Activated CD8-positive, alpha-beta T cell treated with anti-CD3 and anti-CD28 coated beads for 36 hours (primary cell): Measurements from ENCODE around the gene RAPGEF1. TPM values are rescaled to one million over a fixed set of nuclear protein-coding genes. Genes with fewer than 3 reads are reported as not detected.
A peak's percentile ranks its signal among the peaks of the same experiment; 100 is the strongest.

Experiments
- ATAC-seq: fragments of 200-7000 bp; cut with Tn5 transposase; one replicate; pipeline ENCODE4 v1.10.0; 2021; ENCODE audit warnings: mild to moderate bottlenecking, moderate library complexity
- CTCF ChIA-PET: fragments of 350-600 bp; sonication (Branson Sonifier 250); formaldehyde crosslinking; loops from one replicate; lab custom pipeline; 2021; ENCODE audit warnings: antibody characterized with exemption; lab: Charles Lee
- POLR2A ChIA-PET: fragments of 350-600 bp; sonication (Branson Sonifier 250); formaldehyde crosslinking; loops from one replicate; lab custom pipeline; 2021; ENCODE audit warnings: antibody characterized with exemption; lab: Charles Lee
- DNase-seq: peaks from one replicate; pipeline ENCODE4 v3.0.0-alpha.2; 2020
- H3K27ac Mint-ChIP-seq: one replicate; pipeline ENCODE4 v1.8.0; 2021; ENCODE audit warnings: mild to moderate bottlenecking, mixed read lengths
- H3K27me3 Mint-ChIP-seq: one replicate; pipeline ENCODE4 v1.8.0; 2021; ENCODE audit warnings: mixed read lengths
- H3K36me3 Mint-ChIP-seq: one replicate; pipeline ENCODE4 v1.8.0; 2021; ENCODE audit warnings: low read depth, mixed read lengths
- H3K4me1 Mint-ChIP-seq: one replicate; pipeline ENCODE4 v1.8.0; 2021; ENCODE audit warnings: low read depth, mixed read lengths
- H3K4me3 Mint-ChIP-seq: one replicate; pipeline ENCODE4 v1.8.0; 2021; ENCODE audit warnings: mild to moderate bottlenecking, moderate library complexity, mixed read lengths
- H3K9me3 Mint-ChIP-seq: one replicate; pipeline ENCODE4 v1.8.0; 2021; ENCODE audit warnings: mixed read lengths
- intact Hi-C: fragments of 100-400 bp; cut with micrococcal nuclease; formaldehyde crosslinking; loops from one replicate; pipeline ENCODE4 v1.10.0; 2022
- total RNA-seq, 2 experiments: library from RNA; stranded (reverse); gene quantifications; one replicate each; pipeline ENCODE4 v1.2.3, GENCODE V29; 2021
- TF ChIP-seq, protein P1 (sequence below): fragments of 200-600 bp; IDR thresholded peaks from one replicate; pipeline ENCODE4 v1.8.0; 2022; ENCODE audit warnings: antibody characterized with exemption, mild to moderate bottlenecking

Gene RAPGEF1
- total RNA-seq, 2 experiments from 2014 or later: 84.5 to 85.2 TPM

DNA sequence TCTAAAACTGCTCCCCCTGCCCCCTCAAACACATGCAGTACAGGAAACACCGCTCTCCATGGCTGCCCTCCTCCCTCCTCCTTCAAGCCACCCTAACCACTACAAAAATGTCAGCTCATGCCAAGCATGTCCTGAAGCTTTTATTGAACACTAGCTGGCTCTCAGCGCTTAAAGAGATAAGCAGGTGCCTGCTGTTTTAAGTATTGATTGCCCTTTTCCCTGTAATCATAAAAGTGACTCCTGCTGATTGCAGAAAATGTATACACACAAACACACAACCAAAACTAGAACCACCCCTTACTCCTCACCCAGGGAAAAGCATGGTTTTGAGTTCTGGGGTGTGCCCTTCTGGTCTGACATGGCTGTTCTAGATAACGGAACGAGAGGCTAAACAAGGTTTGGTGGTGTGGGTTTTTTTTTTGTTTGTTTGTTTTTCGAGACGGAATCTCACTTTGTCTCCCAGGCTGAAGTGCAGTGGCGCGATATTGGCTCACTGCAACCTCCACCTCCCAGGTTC is 205.1 kb downstream of the RAPGEF1 start:
- Mint-ChIP-seq H3K27ac (peak overlapping the region; percentile 9), H3K9me3 (no peaks in the 10 kb centered on the region), H3K4me3 (no peak overlapping the region), H3K27me3 (no peaks in the 10 kb centered on the region), H3K4me1 (peaks cover 26% of the 10 kb centered on the region), H3K36me3 (no peaks in the 10 kb centered on the region)
- TF ChIP-seq, protein P1, sequence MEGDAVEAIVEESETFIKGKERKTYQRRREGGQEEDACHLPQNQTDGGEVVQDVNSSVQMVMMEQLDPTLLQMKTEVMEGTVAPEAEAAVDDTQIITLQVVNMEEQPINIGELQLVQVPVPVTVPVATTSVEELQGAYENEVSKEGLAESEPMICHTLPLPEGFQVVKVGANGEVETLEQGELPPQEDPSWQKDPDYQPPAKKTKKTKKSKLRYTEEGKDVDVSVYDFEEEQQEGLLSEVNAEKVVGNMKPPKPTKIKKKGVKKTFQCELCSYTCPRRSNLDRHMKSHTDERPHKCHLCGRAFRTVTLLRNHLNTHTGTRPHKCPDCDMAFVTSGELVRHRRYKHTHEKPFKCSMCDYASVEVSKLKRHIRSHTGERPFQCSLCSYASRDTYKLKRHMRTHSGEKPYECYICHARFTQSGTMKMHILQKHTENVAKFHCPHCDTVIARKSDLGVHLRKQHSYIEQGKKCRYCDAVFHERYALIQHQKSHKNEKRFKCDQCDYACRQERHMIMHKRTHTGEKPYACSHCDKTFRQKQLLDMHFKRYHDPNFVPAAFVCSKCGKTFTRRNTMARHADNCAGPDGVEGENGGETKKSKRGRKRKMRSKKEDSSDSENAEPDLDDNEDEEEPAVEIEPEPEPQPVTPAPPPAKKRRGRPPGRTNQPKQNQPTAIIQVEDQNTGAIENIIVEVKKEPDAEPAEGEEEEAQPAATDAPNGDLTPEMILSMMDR: no peak
- peak; percentile 41 for DNase-seq
- peak; percentile 17 for ATAC-seq
- CTCF ChIA-PET: interaction anchor here (1.1 kb wide), 1 partner anchor 26 kb away, joined by 3 read pairs; no protein-coding TSS in a partner anchor
- intact Hi-C loops: no loop called here
- POLR2A ChIA-PET: no interaction called here

DNA sequence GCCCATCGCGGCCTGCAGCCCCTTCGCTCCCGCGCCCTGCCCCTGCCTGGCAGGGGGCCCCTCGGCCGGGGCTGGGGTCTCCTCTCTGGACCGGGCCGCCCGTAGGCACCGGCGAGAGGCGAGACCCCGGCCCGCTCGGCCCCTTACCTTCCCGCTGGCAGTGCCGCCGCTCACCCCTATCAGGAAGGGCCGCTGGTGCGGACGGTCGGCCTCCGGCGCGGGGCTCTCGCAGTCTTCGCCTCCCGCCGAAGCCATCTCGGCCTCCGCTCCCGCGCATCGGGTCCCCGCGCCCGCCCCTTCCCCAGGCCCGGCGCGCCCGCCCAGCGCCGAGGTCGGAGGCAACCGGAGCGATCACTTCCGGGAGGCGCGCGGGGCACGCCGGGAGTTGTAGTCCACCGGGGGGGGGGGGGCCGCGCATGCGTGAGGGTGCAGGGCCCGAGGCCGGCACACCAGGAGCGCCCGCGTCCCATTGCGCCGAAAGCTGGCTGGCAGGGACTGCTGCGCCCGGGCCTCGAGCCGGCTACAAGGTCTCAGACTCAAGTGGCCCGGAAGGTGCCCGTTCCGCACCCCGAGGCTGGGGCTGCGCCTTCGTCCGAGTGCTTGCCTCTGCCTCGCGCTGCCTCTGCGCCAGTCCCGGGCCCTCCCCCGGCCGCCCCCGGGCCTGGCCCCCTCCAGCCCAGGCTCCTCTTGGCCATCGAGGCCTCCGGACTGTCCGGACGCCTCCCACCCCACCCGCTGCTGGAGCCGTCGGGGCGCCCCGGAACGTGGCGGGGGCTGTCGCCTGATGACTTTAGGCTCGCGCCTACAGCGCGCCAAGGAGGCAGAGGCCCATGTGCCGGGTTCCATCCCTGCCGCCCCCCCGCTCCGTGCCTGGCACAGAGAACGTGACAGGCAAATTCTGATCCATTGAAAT is 208.7 kb downstream of the RAPGEF1 start, which contains the start of gene UCK1:
Gene UCK1 (minus strand): TSS at position 344 of the 913 bp plus-strand sequence. CDS start 89 bp downstream, at position 255.
- Mint-ChIP-seq H3K27ac (peak within 1 kb of the TSS; percentile 48), H3K4me1 (peaks cover 22% of the 10 kb centered on the region), H3K36me3 (peaks cover 12% of the 10 kb centered on the region), H3K9me3 (no peaks in the 10 kb centered on the region), H3K4me3 (peak within 1 kb of the TSS; percentile 81), H3K27me3 (no peaks in the 10 kb centered on the region)
- TF ChIP-seq, protein P1: peak; percentile 7
- CTCF ChIA-PET: interaction anchor here (0.8 kb wide), 1 partner anchor 60 kb away, joined by 3 read pairs; no protein-coding TSS in a partner anchor
- POLR2A ChIA-PET: interaction anchor here (0.7 kb wide), 1 partner anchor 129 kb away, joined by 4 read pairs; no protein-coding TSS in a partner anchor
- intact Hi-C loops: no loop called here
- ATAC-seq: peak; percentile 96
- peak; percentile 75 for DNase-seq

DNA sequence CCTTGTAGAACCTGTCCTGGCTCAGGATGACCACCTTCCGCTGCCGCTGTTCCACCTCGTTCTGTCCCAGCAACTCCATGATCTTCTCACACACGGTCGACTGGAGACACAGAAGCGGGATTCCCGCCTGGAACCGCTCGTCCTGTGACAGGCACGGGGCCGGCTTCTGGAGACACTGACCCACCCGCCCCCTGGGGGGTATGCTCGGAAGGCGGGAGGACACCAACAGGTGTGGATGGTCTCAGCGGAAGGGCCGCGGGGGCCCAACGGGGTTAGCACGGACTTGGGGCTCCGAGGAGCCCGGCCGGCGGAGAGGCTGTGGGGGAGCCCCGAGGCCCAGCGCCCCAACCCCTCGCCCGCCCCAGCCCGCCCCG is 209.3 kb downstream of the RAPGEF1 start:
- peaks cover 13% of the 10 kb centered on the region for H3K36me3 Mint-ChIP-seq
- H3K27me3 Mint-ChIP-seq: no peaks in the 10 kb centered on the region
- ChIA-PET POLR2A (no interaction called here), CTCF (no interaction called here)
- peaks cover 21% of the 10 kb centered on the region for H3K4me1 Mint-ChIP-seq
- peak; percentile 8 for ATAC-seq
- peak overlapping the region; percentile 81 for H3K4me3 Mint-ChIP-seq
- intact Hi-C loops: no loop called here
- H3K9me3 Mint-ChIP-seq: no peaks in the 10 kb centered on the region
- TF ChIP-seq, protein P1: peak; percentile 42
- peak overlapping the region; percentile 48 for H3K27ac Mint-ChIP-seq
- DNase-seq: peak; percentile 39

DNA sequence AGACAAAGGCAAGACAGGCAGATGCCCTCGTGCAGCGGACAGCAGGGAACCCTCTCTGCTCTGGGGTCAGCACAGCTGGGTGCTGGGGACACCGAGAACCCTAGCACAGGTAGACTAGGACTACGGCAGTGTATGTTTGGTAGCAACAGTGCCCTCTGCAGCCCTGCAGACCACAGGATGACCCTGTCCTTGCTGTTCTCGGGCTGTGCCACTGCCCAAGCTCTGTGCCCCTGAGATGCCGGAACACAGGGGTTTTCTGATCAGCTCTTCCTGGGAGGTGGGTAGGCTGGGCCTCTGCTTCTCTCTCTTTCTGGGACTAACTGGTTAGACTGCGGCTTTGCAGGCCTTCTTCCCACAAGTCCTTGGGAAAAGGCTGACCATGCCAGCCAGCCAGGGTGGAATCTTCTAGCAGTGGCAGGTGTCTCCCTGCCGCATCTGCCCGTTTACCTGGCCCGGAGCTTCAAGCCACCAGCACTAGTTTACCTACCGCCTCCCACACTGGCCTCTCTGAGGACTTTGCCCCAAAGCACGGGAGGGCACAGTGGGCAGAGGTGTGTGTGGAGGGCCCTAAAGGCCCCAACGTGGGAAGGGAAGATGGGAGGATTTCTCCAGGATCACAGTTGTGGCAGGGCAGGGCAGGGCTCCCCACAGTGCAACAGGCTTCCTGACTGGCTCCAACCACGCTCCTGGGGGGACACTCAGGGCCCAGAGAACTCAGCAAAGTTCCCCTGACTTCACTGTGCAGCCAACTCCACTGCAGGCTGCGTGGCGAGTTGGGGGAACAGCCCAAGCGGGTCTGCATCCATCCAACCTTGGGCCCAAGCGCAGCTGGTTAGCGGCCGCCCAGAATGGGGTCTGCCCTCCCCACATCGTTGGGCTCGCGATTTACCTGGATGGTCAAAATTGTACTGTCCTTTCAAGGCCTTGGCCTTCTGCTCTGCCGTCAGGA is 210.0 kb downstream of the RAPGEF1 start:
- no peaks in the 10 kb centered on the region for H3K9me3 Mint-ChIP-seq
- peaks cover 17% of the 10 kb centered on the region for H3K4me1 Mint-ChIP-seq
- H3K27me3 Mint-ChIP-seq: no peaks in the 10 kb centered on the region
- DNase-seq (no peak), ATAC-seq (no peak)
- H3K27ac Mint-ChIP-seq: no peak overlapping the region
- TF ChIP-seq, protein P1: no peak
- ChIA-PET POLR2A (interaction anchor here (1.8 kb wide), 1 partner anchor 26 kb away, joined by 7 read pairs; the partner anchor contains the start of gene POMT1), CTCF (no interaction called here)
- peaks cover 13% of the 10 kb centered on the region for H3K36me3 Mint-ChIP-seq
- H3K4me3 Mint-ChIP-seq: peak overlapping the region; percentile 81
- intact Hi-C loops: no loop called here
